Measurements from ENCODE around the gene OR13C4. TPM values are rescaled to one million over a fixed set of nuclear protein-coding genes. Genes with fewer than 3 reads are reported as not detected.
"Not testable (repeated sequence)": the region's sequence is repeated elsewhere in the genome, so short reads cannot be mapped to it uniquely, and the experiment has no call there.

OR13C4 gene
- total RNA-seq (2014; rRNA removed; shearing (Covaris generic)): not detected in 2 replicates

GRCh38 chr9:104527109-104527508 lies at the start of gene OR13C4:
TSS of gene OR13C4 (minus strand) at chr9:104527209. CDS start at chr9:104527209, 0 bp downstream.
- no peak for DNase-seq (ENCODE audit: low spot score)

GRCh38 chr9:104575456-104575855 lies 48.4 kb upstream of the OR13C4 start:
- DNase-seq (ENCODE audit: low spot score): no peak

- DNase-seq (ENCODE audit: low spot score): no peak
These were observed 45.6 kb upstream of the OR13C4 start for GRCh38 chr9:104572612-104573011.

DNA sequence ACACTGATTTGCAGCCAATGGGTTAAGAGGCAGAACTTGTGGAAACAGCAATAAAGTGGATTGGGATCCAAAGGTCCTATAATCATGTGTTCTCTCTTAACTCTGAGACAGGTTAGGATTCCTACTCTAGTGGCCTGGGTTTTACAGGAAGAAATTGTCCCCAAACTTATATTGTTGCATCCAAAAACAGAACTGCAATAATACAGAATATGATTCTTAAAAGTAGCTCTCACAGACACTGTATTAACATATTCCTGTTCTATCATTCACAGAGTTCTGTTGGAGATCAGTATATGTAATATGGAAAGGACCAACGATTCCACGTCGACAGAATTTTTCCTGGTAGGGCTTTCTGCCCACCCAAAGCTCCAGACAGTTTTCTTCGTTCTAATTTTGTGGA lies 41.9 kb upstream of the OR13C4 start, which contains the start of gene OR13C8:
TSS of gene OR13C8 (plus strand) at position 301 of the 400 bp plus-strand sequence. CDS start at position 301, 0 bp downstream.
- DNase-seq (ENCODE audit: low spot score): no peak

GRCh38 chr9:104564358-104564757 lies 37.3 kb upstream of the OR13C4 start:
- no peak for DNase-seq (ENCODE audit: low spot score)

DNA sequence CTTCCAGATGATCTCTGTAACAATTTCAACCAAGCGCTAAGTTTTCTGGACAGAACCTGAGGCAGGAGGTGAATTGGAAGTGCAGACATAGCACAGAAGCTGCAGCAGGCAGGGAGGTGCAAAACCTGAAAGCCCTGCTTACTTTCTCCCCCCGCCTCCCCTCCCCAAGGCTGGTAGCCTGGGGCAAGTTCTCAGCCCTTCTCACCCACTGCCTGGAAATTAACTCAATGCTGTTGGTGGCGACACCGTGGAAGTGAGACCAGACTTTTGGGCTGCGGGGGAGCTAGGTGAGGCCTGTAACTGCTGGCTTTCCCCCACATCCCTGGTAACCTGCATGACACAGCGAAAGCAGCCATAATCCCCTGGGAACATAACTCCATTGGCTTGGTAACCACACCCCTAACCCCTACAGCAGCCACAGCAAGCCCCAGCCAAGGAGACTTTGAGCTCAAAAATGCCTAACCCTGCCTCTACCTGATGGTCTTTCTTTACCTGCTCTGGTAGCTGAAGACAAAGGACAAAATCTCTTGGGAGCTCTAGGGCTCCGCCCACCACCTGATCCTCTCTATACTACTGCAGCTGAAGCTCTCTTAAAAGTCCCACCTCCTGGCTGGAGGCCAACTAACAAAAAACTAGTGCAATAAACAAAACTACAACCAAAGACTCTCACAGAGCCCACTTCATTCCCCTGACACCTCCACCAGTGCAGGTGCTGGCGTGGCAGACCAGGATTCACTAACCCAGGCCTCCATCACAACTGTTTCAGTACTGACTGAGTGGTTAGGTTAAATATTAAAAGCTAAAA lies 30.0 kb upstream of the OR13C4 start:
- DNase-seq (ENCODE audit: low spot score): no peak

- no peak for DNase-seq (ENCODE audit: low spot score)
These were observed 28.5 kb upstream of the OR13C4 start for GRCh38 chr9:104555521-104555920.

GRCh38 chr9:104553261-104553660 lies 26.3 kb upstream of the OR13C4 start:
- DNase-seq (ENCODE audit: low spot score): peak; percentile 37

- DNase-seq (ENCODE audit: low spot score): no peak
These were observed 17.6 kb upstream of the OR13C4 start for GRCh38 chr9:104544644-104545043.

GRCh38 chr9:104539275-104539674 lies 12.3 kb upstream of the OR13C4 start:
- DNase-seq (ENCODE audit: low spot score): no peak

DNA sequence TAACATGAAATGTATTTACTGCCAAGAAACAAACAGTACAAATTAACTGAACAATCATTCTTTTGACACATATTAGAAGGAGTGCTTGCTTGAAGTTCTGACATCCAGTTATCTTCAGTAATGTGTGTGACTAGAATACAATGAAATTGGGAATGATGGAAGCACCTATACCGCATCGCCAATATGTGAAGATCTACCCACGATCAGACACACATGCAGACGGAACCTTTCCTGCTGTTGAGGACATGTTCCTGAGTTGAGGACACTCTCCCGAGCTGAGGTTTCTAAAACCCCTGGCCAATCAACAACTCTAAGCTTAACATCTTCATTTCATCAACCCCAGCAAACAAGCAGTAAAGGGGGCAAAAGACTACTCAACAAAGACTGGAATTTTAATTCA lies 9.7 kb upstream of the OR13C4 start, which contains the start of gene OR13C3:
TSS of gene OR13C3 (minus strand) at position 101 of the 400 bp plus-strand sequence. CDS start 133 bp downstream, outside the sequence.
- no peak for DNase-seq (ENCODE audit: low spot score)

- DNase-seq (ENCODE audit: low spot score): not testable (repeated sequence)
These were observed 6.8 kb downstream of the OR13C4 start for GRCh38 chr9:104520241-104520640.

GRCh38 chr9:104514901-104515300 lies 12.1 kb downstream of the OR13C4 start:
- no peak for DNase-seq (ENCODE audit: low spot score)

DNA sequence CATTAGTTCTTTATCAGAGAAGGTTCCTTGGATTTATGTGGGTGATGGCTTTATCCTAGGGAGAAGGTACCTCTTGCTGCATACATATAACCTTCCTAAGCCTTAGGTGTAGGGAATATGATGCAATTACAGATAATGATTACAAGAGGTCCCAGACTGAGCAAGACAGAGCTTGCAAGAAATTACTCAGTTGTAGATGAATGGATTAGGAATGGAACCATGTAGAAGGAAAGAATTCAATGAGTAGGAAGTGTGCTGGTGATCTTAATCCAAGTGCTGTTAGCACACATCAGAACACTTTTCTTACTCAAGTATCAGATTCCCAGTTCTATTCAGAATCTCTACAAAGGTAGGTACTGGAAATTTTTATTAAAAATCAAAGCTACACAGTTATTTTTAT lies 20.4 kb downstream of the OR13C4 start:
- no peak for DNase-seq (ENCODE audit: low spot score)

- no peak for DNase-seq (ENCODE audit: low spot score)
These were observed 23.0 kb downstream of the OR13C4 start, which contains the start of gene OR13F1 for GRCh38 chr9:104503963-104504362. TSS of gene OR13F1 (plus strand) at chr9:104504263. CDS start at chr9:104504263, 0 bp downstream.

GRCh38 chr9:104503440-104503839 lies 23.6 kb downstream of the OR13C4 start:
- DNase-seq (ENCODE audit: low spot score): no peak

- DNase-seq (ENCODE audit: low spot score): peak; percentile 25
These were observed 32.2 kb downstream of the OR13C4 start for GRCh38 chr9:104494808-104495207.

DNA sequence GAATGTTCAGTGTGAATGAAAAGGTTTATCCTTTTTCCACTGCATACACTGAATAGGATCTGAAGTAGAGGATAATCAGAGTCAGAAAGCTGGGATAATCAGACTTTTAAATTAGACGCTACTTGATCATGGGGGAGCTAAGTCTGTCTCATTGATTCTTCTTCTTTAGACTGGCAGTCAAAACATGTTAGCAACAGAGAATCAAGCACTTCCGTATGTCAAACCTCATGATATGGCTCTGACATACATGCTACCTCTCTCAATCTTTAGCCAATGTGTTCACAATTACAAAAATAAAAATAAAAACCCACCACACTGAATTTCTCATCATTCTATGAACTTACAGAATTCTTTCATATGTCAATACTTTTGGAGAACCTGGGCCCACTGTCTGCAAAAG lies 42.0 kb downstream of the OR13C4 start:
- no peak for DNase-seq (ENCODE audit: low spot score)

DNA sequence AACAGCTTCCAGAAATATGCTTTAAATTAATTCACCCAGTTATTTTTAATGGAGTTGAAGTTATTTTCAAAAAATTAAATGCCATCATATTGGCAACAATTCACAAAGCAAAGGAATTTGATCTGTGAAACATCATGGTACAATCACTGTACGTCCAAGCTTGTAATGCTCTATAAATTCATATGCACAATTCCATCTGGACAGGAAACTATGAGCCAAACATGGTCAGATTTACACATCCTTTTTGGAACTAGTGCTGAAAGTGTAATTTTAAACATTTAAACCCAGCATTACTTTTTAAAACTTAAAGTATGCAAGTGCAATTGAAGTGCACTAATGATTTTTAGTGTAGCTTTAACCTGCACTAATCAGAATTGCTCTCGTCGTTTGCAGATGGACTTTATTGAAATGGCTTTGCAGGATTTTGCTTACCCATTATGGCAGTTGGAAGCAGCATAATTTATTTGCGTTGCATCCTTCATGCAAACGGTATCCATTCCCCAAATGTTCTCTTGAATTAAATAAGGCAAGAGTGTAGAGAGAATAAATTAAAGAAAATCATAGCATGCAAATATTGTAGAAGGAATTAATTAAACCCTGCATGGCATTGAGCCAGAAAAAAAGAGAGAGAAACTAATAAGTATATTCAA lies 44.0 kb downstream of the OR13C4 start:
- DNase-seq (ENCODE audit: low spot score): no peak
